DND-41 (cell line): ENCODE data around the gene COPZ1.

ENCODE experiments used
- EZH2 ChIP-seq: IDR thresholded peaks from 3 replicates; pipeline ENCODE4 v1.6.1; 2012; ENCODE audit warnings: borderline replicate concordance, low read depth, mild to moderate bottlenecking, moderate library complexity, low read length, inconsistent platforms; ENCODE audit not compliant: severe bottlenecking
- TF ChIP-seq, protein P1 (sequence below): IDR thresholded peaks from 2 replicates; pipeline ENCODE4 v1.5.1; 2012; ENCODE audit warnings: borderline replicate concordance, low read length, moderate library complexity, mild to moderate bottlenecking; ENCODE audit not compliant: poor library complexity, severe bottlenecking; ENCODE audit errors: extremely low read depth

DNA sequence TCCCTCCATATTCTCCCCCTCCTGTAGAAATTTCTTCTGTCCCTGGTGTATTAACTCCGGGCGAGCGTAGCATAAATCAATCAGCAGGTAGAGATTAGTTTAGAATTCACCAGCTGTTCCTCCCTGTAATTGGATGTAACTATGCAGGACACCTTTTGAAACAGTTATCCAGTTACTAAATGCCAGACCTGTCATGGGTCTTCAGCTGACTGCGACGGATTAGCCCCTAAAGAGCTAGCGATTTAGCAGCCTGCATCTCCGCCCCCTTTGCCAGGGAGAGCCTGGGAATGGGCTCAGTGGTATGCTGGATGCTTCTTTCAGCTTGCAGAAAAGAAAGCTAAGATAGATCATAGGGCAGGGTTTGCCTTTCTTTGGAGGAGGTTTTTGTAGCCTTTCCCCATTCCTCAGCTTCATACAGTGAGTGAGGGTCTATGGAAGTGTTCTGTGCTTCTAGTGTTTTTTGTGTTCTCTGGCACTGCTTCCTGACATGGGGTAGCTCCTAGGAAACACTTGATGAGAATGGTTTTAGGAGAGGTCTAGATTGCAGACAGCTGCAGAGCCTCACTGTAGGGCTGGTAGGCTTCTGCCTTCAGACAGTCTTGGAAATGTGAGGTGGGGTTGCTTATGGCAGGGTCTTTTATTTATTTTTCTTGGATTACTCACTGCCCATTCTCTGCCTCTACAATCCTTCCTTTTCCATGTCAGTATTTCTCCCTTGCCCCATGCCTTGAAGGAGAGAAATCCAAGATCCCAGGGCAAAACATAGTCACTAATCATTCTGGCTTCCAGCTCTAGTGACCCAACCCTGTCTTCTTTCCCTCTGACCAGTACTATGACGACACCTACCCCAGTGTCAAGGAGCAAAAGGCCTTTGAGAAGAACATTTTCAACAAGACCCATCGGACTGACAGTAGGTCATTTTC lies 16.7 kb downstream of the COPZ1 start:
- TF ChIP-seq, protein P1, sequence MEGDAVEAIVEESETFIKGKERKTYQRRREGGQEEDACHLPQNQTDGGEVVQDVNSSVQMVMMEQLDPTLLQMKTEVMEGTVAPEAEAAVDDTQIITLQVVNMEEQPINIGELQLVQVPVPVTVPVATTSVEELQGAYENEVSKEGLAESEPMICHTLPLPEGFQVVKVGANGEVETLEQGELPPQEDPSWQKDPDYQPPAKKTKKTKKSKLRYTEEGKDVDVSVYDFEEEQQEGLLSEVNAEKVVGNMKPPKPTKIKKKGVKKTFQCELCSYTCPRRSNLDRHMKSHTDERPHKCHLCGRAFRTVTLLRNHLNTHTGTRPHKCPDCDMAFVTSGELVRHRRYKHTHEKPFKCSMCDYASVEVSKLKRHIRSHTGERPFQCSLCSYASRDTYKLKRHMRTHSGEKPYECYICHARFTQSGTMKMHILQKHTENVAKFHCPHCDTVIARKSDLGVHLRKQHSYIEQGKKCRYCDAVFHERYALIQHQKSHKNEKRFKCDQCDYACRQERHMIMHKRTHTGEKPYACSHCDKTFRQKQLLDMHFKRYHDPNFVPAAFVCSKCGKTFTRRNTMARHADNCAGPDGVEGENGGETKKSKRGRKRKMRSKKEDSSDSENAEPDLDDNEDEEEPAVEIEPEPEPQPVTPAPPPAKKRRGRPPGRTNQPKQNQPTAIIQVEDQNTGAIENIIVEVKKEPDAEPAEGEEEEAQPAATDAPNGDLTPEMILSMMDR = no peak
- TF ChIP-seq EZH2 = no peak
